Adrenal gland (tissue), 5 donors: ENCODE measurements around the gene WBP2NL.

Source experiments
- CTCF ChIP-seq, 6 experiments: fragments of 450-650 bp in 4 of 6; fragments of 200-600 bp in 2 of 6; sonication (generic) in 1 of 6; IDR thresholded peaks; 1 replicate in 5 of 6; 2 replicates in 1 of 6; pipeline versions ENCODE4 v1.5.1 to v1.8.0; 2016 to 2021; ENCODE audit warnings: antibody characterized with exemption in 6 of 6, mild to moderate bottlenecking in 2 of 6, moderate library complexity in 1 of 6
- POLR2A ChIP-seq, 2 donors: fragments of 450-650 bp; IDR thresholded peaks; one replicate each; pipeline ENCODE4 v1.6.1; 2017; ENCODE audit warnings: antibody characterized with exemption in 2 of 2, mild to moderate bottlenecking in 2 of 2, moderate library complexity in 1 of 2
- donor health status: DM: no; HTN: no; CAD: no.

- no peak for TF ChIP-seq CTCF (IDR thresholded peaks at IDR 0.05)
- no peak for TF ChIP-seq POLR2A (IDR thresholded peaks at IDR 0.05)
These were observed 15.7 kb upstream of the WBP2NL start for GRCh38 chr22:41982865-41983264.
